ENCODE measurements around the gene PSMB7.

The PSMB7 gene

GRCh38 chr9:124394167-124394566, 21.1 kb downstream of the PSMB7 start:
- peaks cover 12% of the 10 kb centered on the region for H3K4me1 ChIP-seq
- H3K9me3 ChIP-seq, result no peaks in the 10 kb centered on the region
- no peak for TF ChIP-seq CTCF (IDR thresholded peaks at IDR 0.05; ENCODE audit: low read depth, low read length)
- H3K27me3 ChIP-seq, result no peaks in the 10 kb centered on the region
- no peak for DNase-seq
- H3K36me3 ChIP-seq, result peaks cover 6% of the 10 kb centered on the region
- H3K4me3 ChIP-seq (ENCODE audit: low read depth, low read length), result no peak overlapping the region

- H3K27me3 ChIP-seq, result no peaks in the 10 kb centered on the region
- peaks cover 6% of the 10 kb centered on the region for H3K36me3 ChIP-seq
- DNase-seq, result peak; percentile 68
- peaks cover 12% of the 10 kb centered on the region for H3K4me1 ChIP-seq
- peak; percentile 74 for TF ChIP-seq CTCF (IDR thresholded peaks at IDR 0.05; ENCODE audit: low read depth, low read length)
- no peak overlapping the region for H3K4me3 ChIP-seq (ENCODE audit: low read depth, low read length)
- no peaks in the 10 kb centered on the region for H3K9me3 ChIP-seq
Observed at GRCh38 chr9:124392871-124393460, 22.3 kb downstream of the PSMB7 start.

GRCh38 chr9:124392254-124392870, 22.9 kb downstream of the PSMB7 start:
- Histone ChIP-seq H3K4me3 (ENCODE audit: low read depth, low read length) (no peak overlapping the region), H3K27me3 (no peaks in the 10 kb centered on the region), H3K36me3 (peaks cover 6% of the 10 kb centered on the region), H3K9me3 (no peaks in the 10 kb centered on the region), H3K4me1 (peaks cover 12% of the 10 kb centered on the region)
- TF ChIP-seq CTCF (IDR thresholded peaks at IDR 0.05; ENCODE audit: low read depth, low read length), result no peak
- no peak for DNase-seq

GRCh38 chr9:124390794-124391658, 24.2 kb downstream of the PSMB7 start:
- H3K4me1 ChIP-seq, result peaks cover 12% of the 10 kb centered on the region
- no peak for DNase-seq
- no peak for TF ChIP-seq CTCF (IDR thresholded peaks at IDR 0.05; ENCODE audit: low read depth, low read length)
- no peaks in the 10 kb centered on the region for H3K27me3 ChIP-seq
- H3K9me3 ChIP-seq, result no peaks in the 10 kb centered on the region
- H3K4me3 ChIP-seq (ENCODE audit: low read depth, low read length), result no peak overlapping the region
- peaks cover 6% of the 10 kb centered on the region for H3K36me3 ChIP-seq

GRCh38 chr9:124389146-124389939, 25.9 kb downstream of the PSMB7 start:
- Histone ChIP-seq H3K9me3 (no peaks in the 10 kb centered on the region), H3K4me1 (peaks cover 14% of the 10 kb centered on the region), H3K4me3 (ENCODE audit: low read depth, low read length) (no peak overlapping the region), H3K27me3 (no peaks in the 10 kb centered on the region), H3K36me3 (peaks cover 7% of the 10 kb centered on the region)
- DNase-seq, result no peak
- no peak for TF ChIP-seq CTCF (IDR thresholded peaks at IDR 0.05; ENCODE audit: low read depth, low read length)

Data from BE2C (cell line).